ENCODE measurements around the gene MRPS7. TPM values are rescaled to one million over a fixed set of nuclear protein-coding genes. Genes with fewer than 3 reads are reported as not detected.

MRPS7 gene
- total and polyA plus RNA-seq, 10 of the 15 experiments (the other 5 are each of a cell fraction or from before 2014, with no cell fraction given), result 88.4 to 217 (median 109) TPM

DNA sequence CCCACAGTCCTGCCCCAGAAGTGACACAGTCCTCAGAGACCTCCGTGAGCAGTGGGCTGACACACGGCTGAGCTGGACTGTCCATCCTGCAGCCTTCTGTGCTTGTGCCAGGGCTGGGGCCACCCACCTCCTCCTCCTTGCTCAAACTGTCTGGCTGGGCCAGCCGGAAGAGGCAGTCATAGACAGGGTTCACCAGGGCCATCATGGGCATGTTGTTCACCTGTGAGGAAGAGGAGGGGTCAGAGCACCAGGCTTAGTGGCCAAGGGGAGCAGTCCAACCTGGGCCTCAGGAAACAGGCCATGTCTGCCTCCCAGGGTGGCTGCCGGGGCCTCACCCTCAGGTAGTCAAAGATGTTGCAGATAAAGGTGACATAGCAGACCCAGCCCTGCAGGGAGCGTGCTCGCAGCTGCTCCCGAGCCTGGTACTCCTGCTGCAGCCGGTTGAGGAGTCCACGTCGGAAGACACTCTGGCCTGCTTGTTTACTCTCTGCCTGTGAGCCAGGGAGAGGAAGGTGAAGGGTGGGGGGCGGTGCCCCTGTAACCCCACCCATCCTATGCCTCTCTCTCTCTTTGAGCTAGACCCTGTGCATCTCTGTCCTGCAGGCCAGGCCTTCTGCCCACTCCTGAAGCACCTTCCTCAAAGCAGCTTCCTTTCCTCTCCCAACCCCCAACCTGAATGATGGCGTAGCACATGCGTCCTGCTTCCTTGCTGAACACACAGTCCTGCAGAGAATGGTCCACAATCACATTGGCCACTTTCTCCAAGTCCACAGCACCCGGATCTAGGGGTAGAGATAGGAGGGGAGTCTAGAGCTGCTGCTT, 5.9 kb downstream of the MRPS7 start:
- POLR2A ChIA-PET, result no interaction called here
- no TSS peak for BruUV-seq (replicated peaks)
- TF ChIP-seq JUND (IDR thresholded peaks at IDR 0.05; ENCODE audit: low read depth, low read length), result no peak
- TF ChIP-seq, protein P1, sequence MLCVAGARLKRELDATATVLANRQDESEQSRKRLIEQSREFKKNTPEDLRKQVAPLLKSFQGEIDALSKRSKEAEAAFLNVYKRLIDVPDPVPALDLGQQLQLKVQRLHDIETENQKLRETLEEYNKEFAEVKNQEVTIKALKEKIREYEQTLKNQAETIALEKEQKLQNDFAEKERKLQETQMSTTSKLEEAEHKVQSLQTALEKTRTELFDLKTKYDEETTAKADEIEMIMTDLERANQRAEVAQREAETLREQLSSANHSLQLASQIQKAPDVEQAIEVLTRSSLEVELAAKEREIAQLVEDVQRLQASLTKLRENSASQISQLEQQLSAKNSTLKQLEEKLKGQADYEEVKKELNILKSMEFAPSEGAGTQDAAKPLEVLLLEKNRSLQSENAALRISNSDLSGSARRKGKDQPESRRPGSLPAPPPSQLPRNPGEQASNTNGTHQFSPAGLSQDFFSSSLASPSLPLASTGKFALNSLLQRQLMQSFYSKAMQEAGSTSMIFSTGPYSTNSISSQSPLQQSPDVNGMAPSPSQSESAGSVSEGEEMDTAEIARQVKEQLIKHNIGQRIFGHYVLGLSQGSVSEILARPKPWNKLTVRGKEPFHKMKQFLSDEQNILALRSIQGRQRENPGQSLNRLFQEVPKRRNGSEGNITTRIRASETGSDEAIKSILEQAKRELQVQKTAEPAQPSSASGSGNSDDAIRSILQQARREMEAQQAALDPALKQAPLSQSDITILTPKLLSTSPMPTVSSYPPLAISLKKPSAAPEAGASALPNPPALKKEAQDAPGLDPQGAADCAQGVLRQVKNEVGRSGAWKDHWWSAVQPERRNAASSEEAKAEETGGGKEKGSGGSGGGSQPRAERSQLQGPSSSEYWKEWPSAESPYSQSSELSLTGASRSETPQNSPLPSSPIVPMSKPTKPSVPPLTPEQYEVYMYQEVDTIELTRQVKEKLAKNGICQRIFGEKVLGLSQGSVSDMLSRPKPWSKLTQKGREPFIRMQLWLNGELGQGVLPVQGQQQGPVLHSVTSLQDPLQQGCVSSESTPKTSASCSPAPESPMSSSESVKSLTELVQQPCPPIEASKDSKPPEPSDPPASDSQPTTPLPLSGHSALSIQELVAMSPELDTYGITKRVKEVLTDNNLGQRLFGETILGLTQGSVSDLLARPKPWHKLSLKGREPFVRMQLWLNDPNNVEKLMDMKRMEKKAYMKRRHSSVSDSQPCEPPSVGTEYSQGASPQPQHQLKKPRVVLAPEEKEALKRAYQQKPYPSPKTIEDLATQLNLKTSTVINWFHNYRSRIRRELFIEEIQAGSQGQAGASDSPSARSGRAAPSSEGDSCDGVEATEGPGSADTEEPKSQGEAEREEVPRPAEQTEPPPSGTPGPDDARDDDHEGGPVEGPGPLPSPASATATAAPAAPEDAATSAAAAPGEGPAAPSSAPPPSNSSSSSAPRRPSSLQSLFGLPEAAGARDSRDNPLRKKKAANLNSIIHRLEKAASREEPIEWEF (IDR thresholded peaks at IDR 0.05; ENCODE audit: insufficient replicate concordance, low read depth, low read length), result no peak
- TF ChIP-seq MEF2A (IDR thresholded peaks at IDR 0.05; ENCODE audit: insufficient read depth, low read depth, low read length), result no peak
- TF ChIP-seq ATF2 (IDR thresholded peaks at IDR 0.05; ENCODE audit: low read length), result no peak
- TF ChIP-seq, protein P2, sequence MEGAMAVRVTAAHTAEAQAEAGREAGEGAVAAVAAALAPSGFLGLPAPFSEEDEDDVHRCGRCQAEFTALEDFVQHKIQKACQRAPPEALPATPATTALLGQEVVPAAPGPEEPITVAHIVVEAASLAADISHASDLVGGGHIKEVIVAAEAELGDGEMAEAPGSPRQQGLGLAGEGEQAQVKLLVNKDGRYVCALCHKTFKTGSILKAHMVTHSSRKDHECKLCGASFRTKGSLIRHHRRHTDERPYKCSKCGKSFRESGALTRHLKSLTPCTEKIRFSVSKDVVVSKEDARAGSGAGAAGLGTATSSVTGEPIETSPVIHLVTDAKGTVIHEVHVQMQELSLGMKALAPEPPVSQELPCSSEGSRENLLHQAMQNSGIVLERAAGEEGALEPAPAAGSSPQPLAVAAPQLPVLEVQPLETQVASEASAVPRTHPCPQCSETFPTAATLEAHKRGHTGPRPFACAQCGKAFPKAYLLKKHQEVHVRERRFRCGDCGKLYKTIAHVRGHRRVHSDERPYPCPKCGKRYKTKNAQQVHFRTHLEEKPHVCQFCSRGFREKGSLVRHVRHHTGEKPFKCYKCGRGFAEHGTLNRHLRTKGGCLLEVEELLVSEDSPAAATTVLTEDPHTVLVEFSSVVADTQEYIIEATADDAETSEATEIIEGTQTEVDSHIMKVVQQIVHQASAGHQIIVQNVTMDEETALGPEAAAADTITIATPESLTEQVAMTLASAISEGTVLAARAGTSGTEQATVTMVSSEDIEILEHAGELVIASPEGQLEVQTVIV (IDR thresholded peaks at IDR 0.05; ENCODE audit: borderline replicate concordance, partially characterized antibody), result no peak
- TF ChIP-seq SRF (IDR thresholded peaks at IDR 0.05; ENCODE audit: low read depth in 2 of 2, low read length in 2 of 2), result no peak
- TF ChIP-seq MYB (IDR thresholded peaks at IDR 0.05; ENCODE audit: borderline replicate concordance, low read depth, low read length), result no peak
- no peak for TF ChIP-seq MXI1 (IDR thresholded peaks at IDR 0.05; ENCODE audit: low read depth, low read length)
- TF ChIP-seq CBFB (IDR thresholded peaks at IDR 0.05; ENCODE audit: low read depth), result no peak
- no peak for TF ChIP-seq JUNB (IDR thresholded peaks at IDR 0.05)
- TF ChIP-seq PML (IDR thresholded peaks at IDR 0.05; ENCODE audit: low read length), result no peak

More for the DNA sequence above, 5.9 kb downstream of the MRPS7 start:
- intact Hi-C loops (cut with micrococcal nuclease; ENCODE audit: unreplicated experiment) (loop anchor here (10.0 kb wide), 1 partner anchor 247 kb away; the partner anchor contains the start of genes CASKIN2 and TSEN54), in situ Hi-C loops (cut with MboI) (no loop called here)
- H3K36me3 ChIP-seq (ENCODE audit: control insufficient read depth in 2 of 2, insufficient read depth in 2 of 2, low read length in 1 of 2), result peaks cover 15 to 17% of the 10 kb centered on the region in 2 experiments
- ChIA-PET CTCF (interaction anchor here (0.5 to 5.3 kb wide), 3 partner anchors 21 to 306 kb away, joined by 3 to 46 read pairs (median 7); partner anchors contain the start of gene SLC25A19), SMC1A (ENCODE audit: uncharacterized antibody, unreplicated experiment) (interaction anchor here (0.6 to 1.3 kb wide), 3 partner anchors 18 to 386 kb away, joined by 3 to 6 read pairs (median 5); no protein-coding TSS in a partner anchor), RAD21 (ENCODE audit: unreplicated experiment) (interaction anchor here (0.6 kb wide), 1 partner anchor 617 kb away, joined by 3 read pairs; no protein-coding TSS in a partner anchor)
- H3K27ac ChIP-seq (ENCODE audit: control insufficient read depth, insufficient read depth), result no peak overlapping the region
- ATAC-seq (no peak), DNase-seq (ENCODE audit: low read depth, low spot score) (no peak), FAIRE-seq (no peak)
- no peak overlapping the region for H2AFZ ChIP-seq (ENCODE audit: control insufficient read depth, low read depth, low read length)
- WGBS (ENCODE audit: insufficient coverage, insufficient replicate concordance, low lambda C conversion rate, missing lambda C conversion rate), result 81% methylated on average over 14 of the region's 14 CpGs
- no peaks in the 10 kb centered on the region for H4K20me1 ChIP-seq (ENCODE audit: control insufficient read depth, insufficient read depth)
- H3K9me3 ChIP-seq (replicated peaks; ENCODE audit: control insufficient read depth, insufficient read depth, low read length), result no peaks in the 10 kb centered on the region
- H3K4me1 ChIP-seq (ENCODE audit: control insufficient read depth, insufficient read depth, low read length), result peaks cover 17% of the 10 kb centered on the region
- no peaks in the 10 kb centered on the region for H3K27me3 ChIP-seq (replicated peaks in 1 of 2; ENCODE audit: control insufficient read depth in 2 of 2, insufficient read depth in 2 of 2, low read length in 1 of 2)
- peaks cover 39% of the 10 kb centered on the region for H3K79me2 ChIP-seq (ENCODE audit: control insufficient read depth, insufficient read depth, low read length)
- H3K9ac ChIP-seq (ENCODE audit: control insufficient read depth, insufficient read depth, low read length), result no peak overlapping the region
- H3K4me2 ChIP-seq (ENCODE audit: control insufficient read depth, insufficient read depth), result no peak overlapping the region
- H3K4me3 ChIP-seq, result no peak overlapping the region
